ENCODE measurements around the gene AKR1C3.

DNA sequence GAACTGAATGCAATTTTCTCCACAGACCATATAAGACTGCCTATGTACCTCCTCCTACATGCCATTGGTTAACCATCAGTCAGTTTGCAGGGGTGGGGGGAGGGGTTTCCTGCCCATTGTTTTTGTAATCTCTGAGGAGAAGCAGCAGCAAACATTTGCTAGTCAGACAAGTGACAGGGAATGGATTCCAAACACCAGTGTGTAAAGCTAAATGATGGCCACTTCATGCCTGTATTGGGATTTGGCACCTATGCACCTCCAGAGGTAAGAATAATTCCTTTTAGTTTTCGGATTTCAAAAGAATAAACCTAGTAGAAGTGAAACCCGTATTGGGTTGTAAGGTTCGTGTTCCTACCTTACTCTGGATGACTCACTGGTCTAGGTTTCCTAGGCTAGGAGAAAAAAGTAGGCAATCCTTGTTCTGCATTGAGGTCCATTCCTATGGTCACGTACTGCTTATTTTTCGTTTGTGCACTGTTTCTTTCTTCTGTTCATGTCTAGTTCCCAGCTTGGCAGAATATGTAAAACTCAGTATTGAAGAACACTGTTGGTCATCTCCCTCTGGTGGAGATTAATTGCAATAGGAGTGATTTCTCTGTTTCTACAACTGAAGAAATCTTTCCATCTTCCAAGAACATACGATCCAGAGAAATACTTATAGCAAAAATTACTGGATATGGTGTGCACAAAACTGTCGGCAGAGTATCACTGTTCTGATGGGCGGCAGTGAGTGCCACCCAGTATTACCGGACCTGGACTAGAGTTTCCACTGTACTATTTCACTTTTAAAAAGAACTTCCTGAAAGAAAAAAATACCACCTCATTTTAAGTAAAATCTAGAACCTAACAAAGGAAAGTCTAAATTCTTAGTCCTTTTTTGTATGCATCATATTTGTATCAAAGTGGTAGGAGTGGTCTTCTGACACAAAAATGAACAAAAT lies at the start of gene AKR1C3:
- peak; percentile 58 for TF ChIP-seq CTCF (IDR thresholded peaks at IDR 0.05)
- TF ChIP-seq EZH2 (IDR thresholded peaks at IDR 0.05) = no peak
- no peak for TF ChIP-seq EZH2phosphoT487 (IDR thresholded peaks at IDR 0.05)

All from neural progenitor cell (in vitro differentiated cells).